Urothelium cell line (cell line): ENCODE measurements around the gene GSK3B.
"Not testable (repeated sequence)": the region's sequence is repeated elsewhere in the genome, so short reads cannot be mapped to it uniquely, and the experiment has no call there.

Source experiments
- DNase-seq: peaks from one replicate; pipeline ENCODE4 v3.0.0; 2011; ENCODE audit warnings: low spot score, mixed read lengths
- FAIRE-seq: peaks from 2 replicates; lab custom pipeline; 2011; peaks lifted over from hg19 to GRCh38; lab: Jason Lieb, UNC

The GSK3B gene

GRCh38 chr3:119891944-119892721 is 202.1 kb downstream of the GSK3B start:
- peak; percentile 36 for DNase-seq
- FAIRE-seq = no peak

DNA sequence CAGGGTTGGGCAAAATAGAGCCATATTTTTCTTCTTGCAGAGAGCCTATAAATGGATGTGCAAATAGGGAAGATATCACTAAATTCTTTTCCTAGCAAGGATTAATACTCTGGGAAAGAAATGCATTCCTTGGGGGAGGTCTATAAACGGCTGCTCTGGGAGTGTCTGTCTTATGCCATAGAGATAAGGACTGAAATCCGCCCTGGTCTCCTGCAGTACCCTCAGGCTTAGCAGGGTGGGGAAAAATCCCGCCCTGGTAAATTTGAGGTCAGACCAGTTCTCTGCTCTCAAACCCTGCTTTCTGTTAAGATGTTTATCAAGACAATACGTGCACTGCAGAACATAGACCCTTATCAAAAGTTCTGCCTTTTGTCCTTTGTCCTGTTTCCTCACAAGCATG is 205.6 kb downstream of the GSK3B start:
- not testable (repeated sequence) for FAIRE-seq, DNase-seq

- FAIRE-seq = no peak
- DNase-seq = no peak
These were observed 208.3 kb downstream of the GSK3B start for GRCh38 chr3:119885746-119886530.

DNA sequence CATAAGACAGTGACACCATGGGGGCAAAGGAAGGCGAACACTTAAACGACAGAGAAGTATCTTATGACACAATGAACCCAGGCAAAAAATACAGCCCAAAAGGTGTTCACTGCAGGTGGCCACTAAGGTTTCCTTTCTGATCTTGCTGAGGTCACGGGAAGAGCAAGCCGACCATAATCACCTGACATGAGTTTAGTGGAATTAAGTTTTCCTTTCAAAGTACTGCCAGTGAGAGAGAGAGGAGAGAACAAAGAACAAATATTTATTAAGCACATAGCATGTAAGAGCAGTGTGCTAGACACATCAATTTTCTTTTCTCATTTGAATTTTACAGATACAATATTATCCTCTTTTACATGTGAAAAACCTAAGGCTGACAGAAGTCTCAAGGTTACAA is 210.1 kb downstream of the GSK3B start:
- FAIRE-seq (no peak), DNase-seq (no peak)

DNA sequence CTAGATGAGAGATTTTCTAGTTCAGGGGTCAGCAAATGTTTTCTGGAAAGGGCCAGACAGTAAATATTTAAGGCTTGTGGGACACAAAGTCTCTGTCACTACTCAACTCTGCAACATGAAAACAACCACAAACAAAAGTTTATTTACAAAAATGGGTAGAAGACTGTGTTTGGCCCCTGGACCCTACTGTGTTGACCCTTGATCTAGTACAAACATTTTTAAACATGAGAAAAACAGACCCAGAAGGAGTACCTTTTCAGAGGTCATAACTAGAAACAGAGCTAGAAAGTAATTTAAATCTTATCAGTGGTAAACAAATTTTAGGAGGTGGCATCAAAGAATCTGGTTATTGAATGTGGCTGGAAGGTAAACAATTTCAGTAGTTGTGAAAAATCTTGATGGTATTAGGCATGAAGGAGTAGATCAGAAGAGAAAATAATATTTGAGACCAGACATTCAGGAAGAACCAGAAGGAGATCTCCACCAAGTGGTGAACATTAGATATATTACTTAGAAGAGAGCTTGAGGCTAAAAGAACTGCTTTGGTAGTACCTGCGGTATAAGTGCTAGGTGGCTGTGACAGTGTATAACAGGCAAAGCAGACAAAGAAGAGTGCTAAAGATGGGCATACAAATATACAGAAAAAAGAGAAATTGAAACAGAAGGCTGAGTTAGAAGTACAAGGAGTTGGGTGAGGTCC is 210.6 kb downstream of the GSK3B start:
- FAIRE-seq = no peak
- no peak for DNase-seq

- no peak for FAIRE-seq
- no peak for DNase-seq
These were observed 213.3 kb downstream of the GSK3B start for GRCh38 chr3:119880966-119881365.

DNA sequence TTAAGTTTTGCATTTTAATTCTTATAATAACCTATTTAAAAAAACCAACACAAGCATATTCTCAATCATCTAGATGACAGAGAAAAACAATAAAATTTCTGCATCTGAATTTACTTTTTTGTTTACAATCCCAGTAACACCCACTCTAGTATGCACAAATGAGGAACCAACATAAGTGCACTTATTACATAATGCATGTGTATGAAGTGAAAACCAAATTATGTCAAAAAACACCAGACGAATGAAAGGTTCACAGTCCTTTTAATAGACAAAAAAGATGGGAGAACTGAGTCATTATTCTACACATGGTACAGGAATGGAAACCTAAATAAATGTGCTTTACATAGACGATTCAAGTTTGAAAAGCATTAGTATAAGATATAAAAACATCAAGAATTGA is 220.6 kb downstream of the GSK3B start:
- no peak for FAIRE-seq

DNA sequence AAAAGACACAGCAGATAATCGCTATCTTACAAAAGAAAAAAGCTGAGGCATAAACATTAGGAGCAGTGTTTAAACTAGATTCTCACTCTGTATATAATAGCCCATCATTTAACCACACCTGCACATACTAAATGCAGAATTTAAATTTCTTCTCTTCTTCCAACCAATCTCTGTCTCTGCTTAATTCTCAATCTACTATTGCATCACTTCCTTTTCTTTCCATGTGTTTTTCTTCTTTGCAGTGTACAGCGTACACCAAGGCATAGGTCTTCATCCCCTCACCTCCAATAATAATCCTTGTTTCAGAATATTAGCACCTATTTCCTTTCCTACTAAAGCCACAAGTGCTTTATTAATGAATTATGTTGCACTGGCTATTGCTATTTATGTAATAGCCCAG is 221.5 kb downstream of the GSK3B start:
- FAIRE-seq (no peak), DNase-seq (no peak)

More for the DNA sequence above, 220.6 kb downstream of the GSK3B start:
- DNase-seq = no peak

GRCh38 chr3:119871571-119871970 is 222.7 kb downstream of the GSK3B start:
- FAIRE-seq = no peak
- no peak for DNase-seq

- no peak for DNase-seq
- FAIRE-seq = no peak
These were observed 223.7 kb downstream of the GSK3B start for GRCh38 chr3:119870512-119870911.

DNA sequence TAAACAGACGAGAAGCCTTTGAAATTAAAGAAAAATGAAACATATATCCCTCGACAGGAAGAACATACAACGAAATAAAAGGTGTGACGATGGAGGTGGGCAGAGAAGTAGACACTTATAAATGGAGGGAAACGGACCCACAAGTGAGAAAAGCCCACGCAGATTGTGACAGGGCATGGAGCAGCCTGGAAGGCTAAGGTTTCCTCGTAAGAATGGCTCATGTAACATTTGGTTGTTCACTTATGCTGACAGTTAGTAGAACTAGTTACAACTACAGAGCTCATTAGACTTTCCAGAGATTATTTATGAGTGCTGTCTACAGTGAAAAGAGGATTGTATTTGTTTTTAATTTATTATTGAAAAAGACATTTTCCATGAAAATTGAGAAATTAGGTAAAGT is 229.8 kb downstream of the GSK3B start:
- DNase-seq (no peak), FAIRE-seq (peak; percentile 44)

DNA sequence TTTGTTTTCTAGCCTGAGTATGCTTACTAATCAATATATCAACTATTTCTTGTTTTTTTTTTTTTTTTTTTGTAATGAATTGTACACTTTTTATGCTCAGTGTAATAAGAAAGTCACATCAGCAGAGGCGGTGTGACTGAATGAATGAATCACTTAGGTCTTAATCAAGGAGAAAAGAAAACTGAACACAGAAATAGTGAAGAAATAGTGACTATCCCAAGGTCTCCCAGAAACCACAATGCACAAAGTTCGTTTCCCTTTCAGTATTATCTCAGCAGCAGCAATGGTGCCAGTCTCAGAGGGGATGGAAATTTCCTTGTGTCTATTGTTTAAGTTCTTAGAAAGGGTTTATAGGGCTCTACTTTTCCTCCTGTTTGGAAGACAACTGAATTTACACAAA is 231.6 kb downstream of the GSK3B start:
- DNase-seq (no peak), FAIRE-seq (no peak)

DNA sequence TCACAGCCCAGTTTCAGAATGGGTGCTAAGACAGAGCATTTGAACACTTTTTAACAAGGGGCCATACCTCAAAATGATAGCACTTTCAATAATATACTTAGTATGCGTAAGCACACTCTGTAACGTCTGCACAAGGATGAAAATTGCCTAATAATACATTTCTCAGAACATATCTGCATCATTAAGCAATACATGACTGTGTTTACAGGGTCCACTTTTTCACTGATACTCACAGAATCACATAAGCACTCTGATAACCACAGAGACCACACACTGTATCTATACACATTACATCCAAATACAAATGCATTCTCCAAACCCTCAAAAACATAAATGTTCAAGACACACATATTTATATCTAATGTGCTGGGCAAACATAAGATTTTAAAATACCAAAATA is 232.6 kb downstream of the GSK3B start:
- DNase-seq (no peak), FAIRE-seq (peak; percentile 88)

DNA sequence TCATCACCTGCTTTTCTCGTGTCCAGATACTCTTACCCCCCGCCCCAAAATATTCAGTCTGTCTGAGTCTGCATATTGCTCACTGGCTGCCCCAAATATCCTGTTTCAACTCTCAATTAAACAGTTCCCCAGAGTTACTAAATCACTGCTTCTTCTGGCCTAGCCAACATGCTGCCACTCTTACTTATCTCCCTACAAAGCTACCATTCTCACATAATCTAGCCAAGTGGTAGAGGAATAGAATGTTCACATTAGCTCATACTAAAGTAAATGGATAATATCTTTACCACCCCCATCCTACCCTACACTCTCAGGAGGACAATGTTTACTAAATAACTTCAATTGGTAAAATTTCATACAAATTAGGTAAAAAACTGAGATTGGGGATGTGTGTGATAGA is 234.5 kb downstream of the GSK3B start:
- FAIRE-seq (no peak), DNase-seq (no peak)

DNA sequence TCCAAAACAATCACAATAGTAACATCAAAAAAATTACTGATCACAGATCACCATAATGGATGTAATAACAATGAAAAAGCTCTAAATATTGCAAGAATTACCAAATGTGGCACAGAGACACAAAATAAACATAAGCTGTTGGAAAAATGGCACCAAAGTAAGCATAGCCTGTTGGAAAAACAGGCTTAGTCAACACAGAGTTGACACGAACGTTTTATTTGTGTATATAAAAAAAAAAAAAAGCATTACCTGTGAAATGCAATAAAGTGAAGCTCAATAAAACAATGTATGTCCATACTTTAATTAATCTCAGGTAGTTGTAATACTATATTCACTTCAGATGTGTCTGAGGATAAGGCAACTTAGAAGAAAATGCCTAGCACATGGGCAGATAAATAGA is 235.3 kb downstream of the GSK3B start:
- DNase-seq (no peak), FAIRE-seq (no peak)

DNA sequence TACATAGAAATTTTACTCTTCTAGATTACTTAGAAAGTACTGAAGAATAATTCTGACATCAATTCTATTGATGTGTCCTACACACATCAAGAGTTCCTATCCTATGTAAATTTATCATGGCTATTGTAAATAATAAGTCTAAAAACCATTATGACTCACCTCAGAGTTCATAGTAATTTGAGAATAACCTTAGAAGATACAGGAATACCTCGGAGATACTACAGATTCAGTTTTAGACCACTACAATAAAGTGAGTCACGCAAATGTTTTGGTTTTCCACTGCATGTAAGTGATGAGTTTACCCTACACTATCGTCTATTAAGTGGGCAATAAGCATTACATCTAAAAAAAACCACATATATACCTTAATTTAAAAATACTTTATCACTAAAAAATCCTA is 237.6 kb downstream of the GSK3B start:
- FAIRE-seq (no peak), DNase-seq (no peak)

DNA sequence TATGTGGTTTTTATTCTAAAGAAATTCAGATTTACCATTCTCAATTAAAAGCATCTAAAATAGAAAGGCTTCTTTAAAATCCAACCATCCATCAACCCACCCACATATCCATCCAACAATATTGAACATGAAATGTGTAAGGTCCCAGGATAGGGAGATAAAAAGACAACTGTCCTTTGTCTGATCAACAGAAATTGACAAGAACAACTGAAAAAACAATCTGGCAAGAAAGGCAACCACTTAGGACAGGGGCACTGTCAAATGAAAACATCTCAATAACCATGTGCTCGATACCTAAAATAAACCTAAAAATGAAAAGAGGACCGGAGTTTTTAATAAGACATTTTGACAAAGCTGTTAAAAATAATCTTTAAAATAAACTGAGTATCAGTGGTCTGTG is 245.1 kb downstream of the GSK3B start:
- DNase-seq (no peak), FAIRE-seq (no peak)

DNA sequence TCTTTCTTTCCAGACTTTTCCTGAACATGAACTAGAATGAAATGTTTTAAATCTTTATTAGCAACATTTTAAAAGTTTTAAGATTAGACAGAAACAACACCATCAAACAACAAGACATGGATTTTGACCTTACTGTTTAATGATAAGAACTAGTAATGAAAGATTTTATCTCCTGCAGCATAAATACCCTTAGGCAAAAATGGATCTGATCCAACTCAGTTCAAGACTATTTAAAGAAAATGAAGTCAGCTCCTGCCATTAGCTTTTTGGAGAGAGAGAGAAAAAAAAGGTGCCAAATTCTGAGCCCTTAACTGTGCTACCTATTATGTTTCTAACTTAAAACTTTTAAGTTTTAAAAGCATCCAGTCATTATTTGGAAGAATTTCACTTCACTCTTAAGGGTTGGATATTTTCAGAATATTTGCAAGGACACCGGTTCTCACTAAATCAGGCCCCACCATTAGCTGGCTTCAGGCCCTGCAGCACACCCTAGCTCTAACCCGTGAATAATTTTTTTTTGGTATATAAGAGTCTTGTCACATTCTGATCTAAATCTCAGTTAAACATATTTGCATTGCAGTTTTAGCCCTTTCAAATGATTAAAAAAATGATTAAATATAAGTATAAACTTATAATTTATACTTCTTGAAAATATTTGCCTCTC is 252.3 kb downstream of the GSK3B start:
- no peak for FAIRE-seq

DNA sequence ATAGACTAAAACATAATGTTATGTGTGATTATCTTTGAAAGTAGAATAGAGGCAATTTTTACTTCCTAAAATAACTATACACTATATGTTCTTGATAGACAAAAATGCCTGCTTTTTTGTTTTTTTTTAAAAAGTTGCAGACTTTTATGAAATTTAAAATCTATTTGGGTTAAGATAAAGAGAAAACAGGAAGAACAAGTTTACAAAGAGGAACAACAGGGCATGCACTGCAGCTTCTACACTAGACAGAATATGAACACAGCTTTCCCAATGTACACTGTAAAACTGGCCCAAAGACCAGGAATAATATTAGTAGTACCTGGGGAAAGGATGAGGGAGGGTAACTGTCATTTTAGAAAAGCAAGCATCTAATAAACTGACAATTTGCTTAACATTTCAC is 258.7 kb downstream of the GSK3B start:
- no peak for DNase-seq
- no peak for FAIRE-seq

More for the DNA sequence above, 252.3 kb downstream of the GSK3B start:
- no peak for DNase-seq

GRCh38 chr3:119834754-119835370 is 259.4 kb downstream of the GSK3B start:
- peak; percentile 32 for FAIRE-seq
- DNase-seq = no peak

- FAIRE-seq (no peak), DNase-seq (no peak)
These were observed 262.3 kb downstream of the GSK3B start for GRCh38 chr3:119831941-119832371.
